H9 (cell line): ENCODE measurements around the gene CEP131. TPM values are rescaled to one million over a fixed set of nuclear protein-coding genes. Genes with fewer than 3 reads are reported as not detected.

Experiments used
- DNase-seq: peaks from one replicate; pipeline ENCODE4 v3.0.0-alpha.2; 2017
- H2AFZ ChIP-seq: one replicate; pipeline ENCODE4 v1.6.1; 2013; ENCODE audit warnings: mild to moderate bottlenecking, low read length, control low read depth, moderate library complexity
- H2AK5ac ChIP-seq: 2 replicates; pipeline ENCODE4 v1.6.1; 2013; ENCODE audit warnings: low read length, control low read depth, mixed read lengths; ENCODE audit not compliant: insufficient read length
- H2BK120ac ChIP-seq: one replicate; pipeline ENCODE4 v1.6.1; 2013; ENCODE audit warnings: low read depth, mild to moderate bottlenecking, low read length, control low read depth, inconsistent platforms; ENCODE audit not compliant: poor library complexity, severe bottlenecking
- H2BK12ac ChIP-seq: 2 replicates; pipeline ENCODE4 v1.6.1; 2013; ENCODE audit warnings: low read length, control low read depth, mixed read lengths, low read depth; ENCODE audit not compliant: insufficient read length
- H2BK15ac ChIP-seq: 2 replicates; pipeline ENCODE4 v1.6.1; 2013; ENCODE audit warnings: low read depth, low read length, control low read depth
- H2BK20ac ChIP-seq: one replicate; pipeline ENCODE4 v1.6.1; 2013; ENCODE audit warnings: low read depth, mild to moderate bottlenecking, low read length, control low read depth, inconsistent platforms; ENCODE audit not compliant: poor library complexity, severe bottlenecking
- H2BK5ac ChIP-seq: 2 replicates; pipeline ENCODE4 v1.6.1; 2013; ENCODE audit warnings: low read length, control low read depth, mixed read lengths; ENCODE audit not compliant: insufficient read length
- H3K14ac ChIP-seq: 2 replicates; pipeline ENCODE4 v1.6.1; 2013; ENCODE audit warnings: low read length, control low read depth; ENCODE audit not compliant: insufficient read depth
- H3K18ac ChIP-seq: 2 replicates; pipeline ENCODE4 v1.6.1; 2013; ENCODE audit warnings: low read depth, mild to moderate bottlenecking, mixed read lengths, low read length, control low read depth; ENCODE audit not compliant: insufficient read length
- H3K23ac ChIP-seq: 2 replicates; pipeline ENCODE4 v1.6.1; 2013; ENCODE audit warnings: low read length, control low read depth, mixed read lengths, low read depth; ENCODE audit not compliant: insufficient read length
- H3K23me2 ChIP-seq: 2 replicates; pipeline ENCODE4 v1.6.1; 2013; ENCODE audit warnings: low read depth, mild to moderate bottlenecking, mixed read lengths, low read length, control low read depth; ENCODE audit not compliant: insufficient read length, poor library complexity, severe bottlenecking
- H3K27ac ChIP-seq: 2 replicates; pipeline ENCODE4 v1.5.1; 2013; ENCODE audit warnings: low read length, control low read depth, mixed read lengths, low read depth; ENCODE audit not compliant: insufficient read length
- H3K27me3 ChIP-seq: 2 replicates; pipeline ENCODE4 v1.6.1; 2013; ENCODE audit warnings: low read length, control low read depth, inconsistent platforms; ENCODE audit not compliant: insufficient read depth
- H3K4ac ChIP-seq: 2 replicates; pipeline ENCODE4 v1.6.1; 2013; ENCODE audit warnings: low read depth, mild to moderate bottlenecking, control low read depth, inconsistent platforms, low read length, moderate library complexity
- H3K4me1 ChIP-seq: 2 replicates; pipeline ENCODE4 v1.6.1; 2013; ENCODE audit warnings: low read length, control low read depth, inconsistent platforms; ENCODE audit not compliant: insufficient read depth
- H3K4me2 ChIP-seq: 2 replicates; pipeline ENCODE4 v1.6.1; 2013; ENCODE audit warnings: low read length, control low read depth, mixed read lengths; ENCODE audit not compliant: insufficient read length, insufficient read depth
- H3K56ac ChIP-seq: 2 replicates; pipeline ENCODE4 v1.6.1; 2013; ENCODE audit warnings: low read depth, mild to moderate bottlenecking, mixed read lengths, low read length, control low read depth; ENCODE audit not compliant: insufficient read length
- H3K79me1 ChIP-seq: 2 replicates; pipeline ENCODE4 v1.6.1; 2013; ENCODE audit warnings: low read depth, mild to moderate bottlenecking, moderate library complexity, low read length, control low read depth, inconsistent platforms; ENCODE audit not compliant: insufficient read depth, poor library complexity, severe bottlenecking
- H3K79me2 ChIP-seq: 2 replicates; pipeline ENCODE4 v1.6.1; 2013; ENCODE audit warnings: low read length, control low read depth, inconsistent platforms; ENCODE audit not compliant: insufficient read depth
- H3K9ac ChIP-seq: 2 replicates; pipeline ENCODE4 v1.6.1; 2013; ENCODE audit warnings: low read length, control low read depth, mixed read lengths; ENCODE audit not compliant: insufficient read length; ENCODE audit errors: extremely low read depth
- H3K9me3 ChIP-seq: one replicate; pipeline ENCODE4 v1.6.1; 2013; ENCODE audit warnings: low read depth, low read length, inconsistent platforms; ENCODE audit not compliant: control insufficient read depth
- H3T11ph ChIP-seq: one replicate; pipeline ENCODE4 v1.6.1; 2013; ENCODE audit warnings: mild to moderate bottlenecking, low read length, control low read depth, inconsistent platforms
- H4K20me1 ChIP-seq: one replicate; pipeline ENCODE4 v1.6.1; 2013; ENCODE audit not compliant: control insufficient read depth, insufficient read length, insufficient read depth
- H4K5ac ChIP-seq: 2 replicates; pipeline ENCODE4 v1.6.1; 2013; ENCODE audit warnings: low read depth, mild to moderate bottlenecking, mixed read lengths, low read length, control low read depth; ENCODE audit not compliant: insufficient read length
- H4K8ac ChIP-seq: replicated peaks from 2 replicates; pipeline ENCODE4 v1.6.1; 2013; ENCODE audit warnings: low read length, control low read depth, mixed read lengths, low read depth; ENCODE audit not compliant: insufficient read length
- H4K91ac ChIP-seq: 2 replicates; pipeline ENCODE4 v1.6.1; 2013; ENCODE audit warnings: low read depth, mild to moderate bottlenecking, moderate library complexity, mixed read lengths, low read length, control low read depth; ENCODE audit not compliant: insufficient read length
- H3K27ac Mint-ChIP-seq, 3 experiments: 2 replicates in 2 of 3; 3 replicates in 1 of 3; pipeline ENCODE4 v1.8.0; 2020 to 2021; ENCODE audit warnings: mixed read lengths in 3 of 3, mild to moderate bottlenecking in 1 of 3, moderate library complexity in 1 of 3
- H3K27me3 Mint-ChIP-seq: 2 replicates; pipeline ENCODE4 v1.8.0; 2021; ENCODE audit warnings: low read depth, mild to moderate bottlenecking, moderate library complexity, mixed read lengths
- H3K36me3 Mint-ChIP-seq, 3 experiments: 2 replicates in 2 of 3; 3 replicates in 1 of 3; pipeline ENCODE4 v1.8.0; 2020 to 2021; ENCODE audit warnings: low read depth in 3 of 3, mixed read lengths in 3 of 3; ENCODE audit not compliant: insufficient read depth in 1 of 3
- H3K4me1 Mint-ChIP-seq, 2 experiments: 2 replicates each; pipeline ENCODE4 v1.8.0; 2020; ENCODE audit warnings: mixed read lengths in 2 of 2
- H3K4me3 Mint-ChIP-seq, 2 experiments: 2 replicates in 1 of 2; 3 replicates in 1 of 2; pipeline ENCODE4 v1.8.0; 2020 to 2021; ENCODE audit warnings: mild to moderate bottlenecking in 2 of 2, mixed read lengths in 2 of 2, moderate library complexity in 1 of 2
- H3K9me3 Mint-ChIP-seq, 2 experiments: 2 replicates in 1 of 2; 3 replicates in 1 of 2; pipeline ENCODE4 v1.8.0; 2020; ENCODE audit warnings: mild to moderate bottlenecking in 2 of 2, mixed read lengths in 2 of 2, moderate library complexity in 1 of 2
- WGBS: extraction: QIAGEN DNeasy Blood & Tissue Kit; methylation state at CpG from one replicate; pipeline ENCODE4 v1.1.7; 2013; ENCODE audit warnings: missing lambda C conversion rate, low lambda C conversion rate, mixed read lengths; ENCODE audit not compliant: insufficient read length; ENCODE audit errors: extremely low coverage; 5-methylcytosine and 5-hydroxymethylcytosine counted together
- total RNA-seq: library from RNA; stranded (reverse); gene quantifications from 2 replicates; pipeline ENCODE4 v1.2.1, GENCODE V29; 2021
- TF ChIP-seq, protein P1 (sequence below): fragments of 200-600 bp; sonication (generic); conservative IDR thresholded peaks from 3 replicates; pipeline ENCODE4 v1.8.0; 2021; ENCODE audit warnings: antibody characterized with exemption, mild to moderate bottlenecking

Gene CEP131
- total RNA-seq, 1 experiment from 2014 or later = 16.3 TPM

DNA sequence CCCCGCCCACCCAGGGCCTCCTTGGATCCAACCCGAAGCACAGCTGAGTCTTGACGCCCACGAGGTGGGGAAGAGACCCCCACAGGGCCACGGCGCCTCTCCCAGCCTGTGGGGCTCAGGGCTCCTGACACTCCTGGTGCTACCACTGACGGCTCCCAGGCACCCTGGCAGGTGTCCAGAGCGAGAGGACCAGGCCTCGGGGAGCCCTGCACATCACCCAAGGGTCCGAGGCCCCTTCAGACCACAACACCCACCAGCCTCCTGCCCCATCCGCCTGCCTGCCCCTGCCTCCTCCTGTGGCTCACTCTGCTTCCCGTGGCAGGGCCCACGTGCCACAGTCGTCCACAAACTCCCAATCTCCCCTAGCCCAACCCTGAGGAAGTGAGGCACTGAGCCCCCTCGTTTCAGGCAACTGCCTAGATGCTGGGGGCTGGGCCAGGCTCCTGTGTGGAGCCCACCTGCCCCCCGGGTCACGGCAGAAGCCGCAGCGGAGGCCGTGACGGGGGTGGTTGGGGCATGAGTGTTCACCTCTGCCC, 28.5 kb downstream of the CEP131 start:
- H3K79me1 ChIP-seq = no peaks in the 10 kb centered on the region

More for the DNA sequence above, 28.5 kb downstream of the CEP131 start:
- H3K4me1 ChIP-seq = no peaks in the 10 kb centered on the region
- H4K91ac ChIP-seq = no peak overlapping the region
- H4K8ac ChIP-seq = no peak overlapping the region
- no peaks in the 10 kb centered on the region for H3K79me2 ChIP-seq
- no peak overlapping the region for H2BK120ac ChIP-seq
- H2BK5ac ChIP-seq = no peak overlapping the region
- H2BK12ac ChIP-seq = no peak overlapping the region
- H3K9me3 ChIP-seq = no peaks in the 10 kb centered on the region
- H3K4me3 Mint-ChIP-seq = no peak overlapping the region
- no peak for DNase-seq
- TF ChIP-seq, protein P1, sequence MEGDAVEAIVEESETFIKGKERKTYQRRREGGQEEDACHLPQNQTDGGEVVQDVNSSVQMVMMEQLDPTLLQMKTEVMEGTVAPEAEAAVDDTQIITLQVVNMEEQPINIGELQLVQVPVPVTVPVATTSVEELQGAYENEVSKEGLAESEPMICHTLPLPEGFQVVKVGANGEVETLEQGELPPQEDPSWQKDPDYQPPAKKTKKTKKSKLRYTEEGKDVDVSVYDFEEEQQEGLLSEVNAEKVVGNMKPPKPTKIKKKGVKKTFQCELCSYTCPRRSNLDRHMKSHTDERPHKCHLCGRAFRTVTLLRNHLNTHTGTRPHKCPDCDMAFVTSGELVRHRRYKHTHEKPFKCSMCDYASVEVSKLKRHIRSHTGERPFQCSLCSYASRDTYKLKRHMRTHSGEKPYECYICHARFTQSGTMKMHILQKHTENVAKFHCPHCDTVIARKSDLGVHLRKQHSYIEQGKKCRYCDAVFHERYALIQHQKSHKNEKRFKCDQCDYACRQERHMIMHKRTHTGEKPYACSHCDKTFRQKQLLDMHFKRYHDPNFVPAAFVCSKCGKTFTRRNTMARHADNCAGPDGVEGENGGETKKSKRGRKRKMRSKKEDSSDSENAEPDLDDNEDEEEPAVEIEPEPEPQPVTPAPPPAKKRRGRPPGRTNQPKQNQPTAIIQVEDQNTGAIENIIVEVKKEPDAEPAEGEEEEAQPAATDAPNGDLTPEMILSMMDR = no peak
- no peak overlapping the region for H3K27ac ChIP-seq
- no peak overlapping the region for H3K4me2 ChIP-seq
- no peaks in the 10 kb centered on the region for H3K27me3 ChIP-seq
- H3K56ac ChIP-seq = no peak overlapping the region
- H3K4me1 Mint-ChIP-seq = no peaks in the 10 kb centered on the region
- H3K27ac Mint-ChIP-seq = no peak overlapping the region
- no peaks in the 10 kb centered on the region for H3K9me3 Mint-ChIP-seq
- peaks cover 0 to 14% (median 4%) of the 10 kb centered on the region in 3 experiments; a peak in 5 of 7 replicates for H3K36me3 Mint-ChIP-seq
- H3K27me3 Mint-ChIP-seq = no peaks in the 10 kb centered on the region
- H3K23me2 ChIP-seq = no peaks in the 10 kb centered on the region
- no peaks in the 10 kb centered on the region for H4K20me1 ChIP-seq
- no peak overlapping the region for H2BK20ac ChIP-seq
- H2AK5ac ChIP-seq = no peak overlapping the region
- no peak overlapping the region for H3T11ph ChIP-seq
- no CpG with 5 or more reads among the region's 21 CpGs for WGBS
- no peak overlapping the region for H3K9ac ChIP-seq
- no peak overlapping the region for H2AFZ ChIP-seq
- H3K23ac ChIP-seq = no peak overlapping the region
- H3K14ac ChIP-seq = no peak overlapping the region
- no peak overlapping the region for H2BK15ac ChIP-seq
- no peak overlapping the region for H3K4ac ChIP-seq
- H4K5ac ChIP-seq = no peak overlapping the region
- no peak overlapping the region for H3K18ac ChIP-seq
